ENCODE measurements around the gene IL23A.
"Not testable (repeated sequence)": the region's sequence is repeated elsewhere in the genome, so short reads cannot be mapped to it uniquely, and the experiment has no call there.

IL23A gene

DNA sequence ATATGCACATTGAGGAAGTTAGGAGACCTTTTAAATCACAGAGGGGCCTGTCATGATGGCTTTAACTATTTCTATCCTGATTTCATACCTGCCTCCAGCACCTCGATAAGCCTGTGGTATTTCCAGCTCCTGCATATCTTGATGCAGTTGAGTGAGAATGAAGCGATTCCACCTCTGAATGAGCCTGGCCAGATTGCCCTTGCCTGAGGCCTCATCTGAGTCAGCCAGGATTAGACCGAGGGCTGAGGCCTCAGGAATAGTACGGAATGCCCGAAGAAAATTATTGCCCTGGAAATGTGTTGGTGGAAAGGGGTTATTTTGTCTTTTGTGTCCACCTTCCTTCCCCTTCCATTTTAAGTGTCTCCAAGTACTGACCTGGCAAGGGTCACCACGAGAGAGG, 14.5 kb upstream of the IL23A start:
- DNase-seq (ENCODE audit: extremely low read depth in 1 of 2, low read depth in 1 of 2), result no peak

DNA sequence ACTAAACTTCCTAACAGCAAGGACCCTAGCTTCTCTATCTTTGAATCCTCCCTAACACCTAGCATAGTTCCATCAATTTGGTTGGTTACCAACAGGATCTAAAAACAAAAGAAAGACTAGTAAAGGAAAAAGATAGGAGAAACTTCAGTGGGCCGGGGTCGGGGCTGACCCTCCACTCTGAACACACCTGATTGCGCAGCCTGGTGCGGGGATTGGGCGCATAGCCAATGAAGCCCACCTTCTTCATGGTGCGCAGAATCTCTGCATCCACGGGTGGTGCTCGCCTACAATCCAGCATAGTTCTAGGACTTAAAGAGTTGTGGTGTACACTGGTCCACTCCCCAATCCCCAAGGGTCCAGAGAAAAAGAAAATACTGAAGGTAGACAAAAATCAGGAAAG, 12.6 kb upstream of the IL23A start:
- DNase-seq (ENCODE audit: extremely low read depth in 1 of 2, low read depth in 1 of 2), result no peak

DNA sequence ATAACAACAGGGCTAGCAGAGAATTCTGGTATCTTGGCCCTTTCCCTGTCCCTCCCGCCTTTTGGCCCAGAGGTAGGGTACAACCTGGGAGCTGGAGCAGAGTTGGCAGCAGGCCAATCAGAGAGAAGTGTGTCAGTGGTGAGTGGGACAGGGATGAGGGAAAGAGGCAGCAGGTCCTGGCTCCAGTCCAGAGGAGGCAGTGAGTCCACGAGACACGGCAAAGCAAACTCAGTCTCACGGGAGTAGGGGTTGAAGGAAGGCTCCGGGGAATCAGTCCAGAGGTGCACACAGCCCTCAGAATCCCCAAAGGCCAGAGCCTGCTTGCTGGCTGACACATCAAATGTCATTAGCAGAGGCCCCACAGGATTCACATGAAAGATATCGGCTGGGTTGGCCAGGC, 12.2 kb upstream of the IL23A start:
- no peak for DNase-seq (ENCODE audit: extremely low read depth in 1 of 2, low read depth in 1 of 2)

DNA sequence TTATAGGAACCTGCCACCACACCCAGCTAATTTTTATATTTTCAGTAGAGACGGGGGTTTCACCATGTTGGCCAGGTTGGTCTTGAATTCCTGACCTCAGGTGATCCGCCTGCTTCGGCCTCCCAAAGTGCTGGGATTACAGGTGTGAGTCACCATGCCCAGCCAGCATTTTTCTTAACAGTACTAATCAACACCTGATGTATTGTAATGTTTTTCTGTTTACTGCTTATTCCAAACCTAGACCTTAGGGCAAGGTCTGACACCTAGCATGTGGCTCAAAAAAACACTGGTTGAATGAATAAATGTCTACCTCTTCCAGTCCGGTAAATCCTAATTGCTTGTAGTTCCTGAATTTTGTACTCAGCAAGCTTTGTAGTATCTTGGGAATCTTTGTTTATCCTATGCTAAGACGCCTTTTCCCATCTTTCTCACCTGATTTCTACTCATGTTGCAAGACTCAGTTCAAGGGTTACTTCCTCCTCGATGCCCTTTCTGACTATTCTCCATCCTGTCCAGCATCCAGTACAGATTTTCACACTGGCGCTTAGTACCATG, 7.7 kb upstream of the IL23A start:
- DNase-seq (ENCODE audit: extremely low read depth in 1 of 2, low read depth in 1 of 2), result no peak

DNA sequence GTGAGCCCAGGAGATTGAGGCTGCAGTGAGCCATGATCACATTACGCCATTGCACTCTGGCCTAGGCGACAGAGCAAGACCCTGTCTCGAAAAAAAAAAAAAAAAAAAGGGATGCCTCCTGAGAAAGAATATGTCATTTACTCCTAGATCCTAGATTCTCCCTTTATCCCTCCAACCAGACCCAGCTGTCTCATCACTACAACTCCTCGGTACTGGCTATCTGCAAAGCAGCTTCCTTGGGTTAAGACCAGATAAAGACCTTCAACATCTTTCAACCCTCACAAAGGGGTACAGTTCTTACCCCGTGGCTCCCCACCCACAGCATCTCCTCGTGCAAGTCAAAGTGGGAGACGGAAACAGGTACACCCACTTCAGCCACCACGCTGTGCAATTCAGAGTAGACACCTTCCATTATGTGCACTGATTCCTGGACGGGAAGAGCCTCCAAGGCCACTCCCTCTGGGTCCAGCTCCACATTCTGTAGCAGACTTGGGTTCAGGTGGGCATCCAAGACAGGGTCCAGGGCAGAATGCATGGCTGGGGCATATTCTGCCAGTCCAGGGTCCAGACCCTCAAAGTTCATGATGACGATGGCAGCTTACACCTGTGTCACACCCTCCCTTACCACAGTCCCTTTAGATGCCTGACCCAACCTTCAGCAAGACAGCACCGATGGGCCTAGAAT, 6.0 kb upstream of the IL23A start:
- DNase-seq (ENCODE audit: extremely low read depth in 1 of 2, low read depth in 1 of 2), result no peak

DNA sequence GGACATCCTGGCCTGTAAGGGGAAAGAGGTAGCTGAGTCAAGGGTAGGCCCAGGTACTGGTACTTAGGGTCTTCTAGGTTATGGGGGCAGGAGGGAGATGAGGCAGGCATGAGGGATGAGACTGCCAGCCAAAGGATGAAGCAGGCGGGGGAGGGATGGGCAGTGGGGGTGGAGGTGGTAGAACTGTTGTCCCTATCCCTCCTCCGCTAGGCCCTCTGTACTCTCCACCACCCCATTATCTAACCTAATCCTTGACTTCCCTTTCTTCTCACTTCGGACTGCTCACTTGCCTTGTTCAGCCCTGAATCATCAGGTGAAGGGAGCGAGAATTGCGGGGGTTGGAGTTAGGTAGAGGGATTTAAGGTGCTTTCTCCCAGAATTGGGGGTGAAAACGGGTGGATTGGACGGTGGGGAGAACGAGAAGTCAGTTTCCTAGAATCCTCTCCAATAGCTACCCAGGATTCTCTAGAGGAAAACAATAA, 5.4 kb upstream of the IL23A start:
- no peak for DNase-seq (ENCODE audit: extremely low read depth in 1 of 2, low read depth in 1 of 2)

DNA sequence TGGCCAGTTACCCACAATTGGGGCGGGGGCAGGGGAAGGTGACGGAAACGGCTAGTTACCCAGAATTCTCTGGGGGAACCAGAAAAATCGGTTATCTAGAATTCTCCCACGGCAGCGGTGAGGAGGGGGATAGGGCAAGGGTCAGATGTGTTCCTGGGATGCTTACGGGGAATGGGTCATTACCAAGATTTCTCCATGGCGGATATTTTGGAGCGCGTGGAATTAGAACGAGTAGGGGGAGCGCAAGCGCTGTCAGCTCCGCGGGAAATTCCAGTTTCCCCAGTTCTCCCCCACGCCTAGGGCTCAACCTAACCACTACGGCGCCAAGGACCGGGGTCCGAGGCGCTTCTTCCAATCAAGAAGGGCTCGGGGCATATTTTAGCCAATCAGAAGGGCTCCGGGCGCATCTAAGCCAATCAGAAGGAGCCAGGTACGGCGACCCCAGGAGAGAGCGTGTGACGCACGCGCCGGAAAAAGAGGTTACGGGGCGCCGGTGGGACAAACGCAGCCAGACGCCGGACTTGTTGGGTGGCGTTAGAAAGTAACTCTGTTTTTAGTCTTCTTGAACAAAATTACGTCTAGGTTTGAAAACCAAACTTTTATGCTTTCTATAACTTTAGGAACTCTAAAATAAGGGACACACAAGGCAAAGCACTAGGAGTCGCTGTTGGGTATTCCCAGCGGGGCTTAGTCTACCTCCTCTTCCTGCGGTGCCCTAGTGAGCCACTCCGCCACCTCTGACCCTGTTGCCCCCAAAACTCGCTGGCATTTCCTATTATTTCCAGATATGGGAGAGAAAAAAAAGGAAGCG, 4.8 kb upstream of the IL23A start, which contains the start of gene PAN2:
Gene PAN2, minus strand, starts transcription at position 322 of the 811 bp plus-strand sequence. CDS start 906 bp downstream, outside the sequence.
- peak; percentile 85 to 86 for DNase-seq (ENCODE audit: extremely low read depth in 1 of 2, low read depth in 1 of 2)

DNA sequence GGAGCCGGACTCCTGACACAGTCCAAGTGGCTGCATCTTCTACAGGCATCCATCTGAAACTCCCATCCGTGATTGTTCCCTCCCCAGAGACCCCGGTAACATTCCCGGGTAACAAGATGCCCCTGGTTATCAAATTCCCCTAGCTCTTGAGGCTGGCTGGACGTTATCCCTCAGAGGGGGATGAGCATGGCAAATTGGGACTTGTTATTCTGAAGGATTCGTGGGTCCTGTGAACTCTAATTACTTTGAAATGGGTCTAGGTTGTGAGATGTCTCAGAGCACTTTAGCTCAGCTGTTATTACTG, 4.2 kb upstream of the IL23A start:
- no peak for DNase-seq (ENCODE audit: extremely low read depth in 1 of 2, low read depth in 1 of 2)

DNA sequence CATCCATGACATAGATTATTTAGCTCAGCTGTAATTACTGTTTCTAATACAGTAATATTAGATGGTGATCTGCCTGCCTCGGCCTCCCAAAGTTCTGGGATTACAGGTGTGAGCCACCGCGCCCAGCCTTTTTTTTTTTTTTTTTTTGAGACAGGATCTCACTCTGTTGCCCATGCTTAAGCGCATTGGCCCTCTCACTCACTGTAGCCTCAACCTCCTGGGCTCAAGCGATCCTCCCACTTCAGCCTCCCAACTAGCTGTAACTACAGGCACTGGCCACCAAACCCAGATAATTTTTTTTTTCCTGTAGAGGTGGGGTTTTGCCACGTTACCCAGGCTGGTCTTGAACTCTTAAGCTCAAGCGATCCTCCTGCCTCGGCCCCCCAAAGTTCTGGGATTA, 3.2 kb upstream of the IL23A start:
- DNase-seq (ENCODE audit: extremely low read depth in 1 of 2, low read depth in 1 of 2), result not testable (repeated sequence)

DNA sequence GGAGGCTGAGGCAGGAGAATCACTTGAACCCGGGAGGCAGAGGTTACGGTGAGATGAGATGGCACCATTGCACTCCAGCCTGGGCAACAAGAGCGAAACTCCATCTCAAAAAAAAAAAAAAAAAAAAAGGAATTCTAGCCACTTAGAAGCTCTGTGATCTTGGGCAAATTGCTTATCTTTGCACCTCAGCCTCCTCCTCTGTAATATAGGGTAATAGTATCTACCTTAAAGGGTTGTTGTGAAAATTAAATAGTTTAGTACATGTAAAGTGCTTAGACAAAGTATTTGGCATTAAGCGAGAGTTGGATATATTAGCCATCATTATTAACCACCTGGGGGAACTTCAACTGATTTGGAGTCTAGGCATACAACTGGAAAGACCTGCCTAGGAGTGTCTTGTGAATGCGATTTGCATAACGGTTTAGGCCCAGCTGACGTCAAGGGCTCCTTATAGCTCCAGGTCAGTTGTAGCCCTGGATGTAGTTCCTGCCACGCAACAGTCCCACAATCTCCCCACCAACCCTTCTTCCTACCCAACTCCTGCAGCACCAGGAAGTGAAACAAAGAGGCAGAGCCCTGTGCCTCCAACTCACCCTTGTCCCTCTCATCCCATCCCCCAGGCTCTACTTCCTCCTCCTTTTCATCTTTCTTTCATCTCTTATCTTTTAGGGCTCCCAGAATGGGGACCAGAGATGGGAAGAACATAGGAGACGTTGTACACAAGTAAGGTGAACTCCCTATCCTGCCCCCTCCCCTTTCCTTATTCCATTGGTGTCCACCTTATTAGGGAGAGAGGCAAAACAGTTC, 2.1 kb upstream of the IL23A start:
- no peak for DNase-seq (ENCODE audit: extremely low read depth in 1 of 2, low read depth in 1 of 2)

DNA sequence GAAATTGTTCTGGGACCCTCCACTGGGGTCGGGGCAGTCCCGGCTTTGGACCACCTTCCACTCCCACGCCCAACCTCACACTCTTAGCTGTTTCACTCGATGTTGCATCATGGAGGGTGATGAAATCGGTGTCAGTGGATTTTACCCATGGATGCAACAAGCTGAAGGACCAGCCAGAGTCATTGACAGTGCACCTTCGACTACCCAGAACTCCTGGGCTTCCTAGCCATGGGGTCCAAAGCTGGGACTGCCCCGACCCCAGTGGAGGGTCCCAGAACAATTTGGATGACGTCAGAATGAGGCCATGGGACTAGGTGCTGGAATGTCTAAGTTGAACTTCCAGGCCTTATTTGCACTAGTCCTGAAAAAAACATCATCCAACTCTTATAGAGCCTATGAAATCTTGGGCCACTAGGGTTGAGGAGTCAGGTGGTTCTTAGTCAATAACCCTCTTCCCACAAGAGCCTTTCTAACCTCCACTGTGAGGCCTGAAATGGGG, 882 bp upstream of the IL23A start:
- no peak for DNase-seq (ENCODE audit: extremely low read depth in 1 of 2, low read depth in 1 of 2)

DNA sequence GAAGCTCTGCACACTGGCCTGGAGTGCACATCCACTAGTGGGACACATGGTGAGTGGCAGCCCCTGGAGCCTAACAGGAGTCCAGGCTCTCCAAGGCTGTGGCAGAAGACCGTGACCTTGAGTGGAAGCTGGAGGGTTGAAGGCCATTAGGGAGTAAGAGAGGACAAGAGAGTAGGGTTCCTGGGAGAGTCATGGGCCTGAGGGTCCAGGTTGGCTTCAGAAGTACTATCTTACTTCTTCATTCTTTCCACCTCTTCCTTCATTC, 406 bp downstream of the IL23A start:
- no peak for DNase-seq (ENCODE audit: extremely low read depth in 1 of 2, low read depth in 1 of 2)

DNA sequence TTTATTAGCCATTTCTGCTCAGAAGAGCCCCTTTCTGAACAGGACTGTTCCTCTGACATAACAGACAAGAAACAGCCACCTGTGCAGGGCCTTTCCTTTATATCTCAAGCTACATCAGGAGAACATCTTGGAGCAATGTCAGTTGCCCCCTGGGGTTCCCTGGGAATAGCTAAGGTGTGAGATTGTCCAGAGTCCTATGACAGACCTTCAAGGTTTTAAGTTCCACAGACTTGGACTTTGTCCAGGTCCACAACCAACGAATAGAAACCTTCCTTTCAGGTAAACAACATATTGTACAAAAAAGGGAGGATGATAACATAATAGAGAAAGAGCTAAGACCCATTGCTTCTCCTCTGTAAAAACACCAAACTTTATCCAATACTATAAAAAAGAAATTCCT, 2.9 kb downstream of the IL23A start:
- DNase-seq (ENCODE audit: extremely low read depth in 1 of 2, low read depth in 1 of 2), result no peak

DNA sequence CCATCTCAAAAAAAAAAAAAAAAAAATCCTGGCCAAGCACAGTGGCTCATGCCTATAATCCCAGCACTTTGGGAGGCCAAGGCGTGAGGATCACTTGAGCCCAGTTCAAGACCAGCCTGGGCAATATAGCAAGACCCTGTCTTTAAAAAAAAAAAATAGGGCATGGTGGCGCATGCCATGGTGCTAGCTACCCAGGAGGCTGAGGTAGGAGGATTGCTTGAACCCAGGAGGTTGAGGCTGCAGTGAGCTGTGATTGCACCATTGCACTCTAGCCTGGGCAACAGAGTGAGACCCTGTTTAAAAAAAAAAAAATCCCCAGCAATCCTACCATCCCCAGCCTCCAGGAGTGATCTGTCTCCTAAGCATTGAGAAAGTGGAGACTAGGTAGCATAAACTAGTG, 3.6 kb downstream of the IL23A start:
- not testable (repeated sequence) for DNase-seq (ENCODE audit: extremely low read depth in 1 of 2, low read depth in 1 of 2)

DNA sequence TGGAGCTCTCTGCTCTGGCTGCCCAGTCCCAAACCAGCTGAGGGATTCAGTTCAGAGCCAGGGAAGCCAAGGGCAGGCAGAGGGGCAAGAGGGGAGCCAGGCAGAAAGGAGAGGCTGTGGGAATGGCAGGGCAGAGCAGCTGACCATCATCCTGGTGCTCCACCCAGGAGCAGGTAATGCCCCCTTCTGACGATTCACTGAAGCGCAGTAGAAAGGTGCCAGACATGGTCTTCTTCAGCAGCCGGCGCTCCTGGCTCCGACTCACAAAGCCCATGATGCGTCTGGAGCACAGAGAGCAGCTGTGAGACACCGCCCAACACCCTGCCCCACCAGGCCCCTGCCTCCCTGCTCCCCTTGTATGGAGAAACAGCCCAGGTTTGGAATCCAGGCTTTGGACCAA, 8.0 kb downstream of the IL23A start:
- DNase-seq (ENCODE audit: extremely low read depth in 1 of 2, low read depth in 1 of 2), result no peak

DNA sequence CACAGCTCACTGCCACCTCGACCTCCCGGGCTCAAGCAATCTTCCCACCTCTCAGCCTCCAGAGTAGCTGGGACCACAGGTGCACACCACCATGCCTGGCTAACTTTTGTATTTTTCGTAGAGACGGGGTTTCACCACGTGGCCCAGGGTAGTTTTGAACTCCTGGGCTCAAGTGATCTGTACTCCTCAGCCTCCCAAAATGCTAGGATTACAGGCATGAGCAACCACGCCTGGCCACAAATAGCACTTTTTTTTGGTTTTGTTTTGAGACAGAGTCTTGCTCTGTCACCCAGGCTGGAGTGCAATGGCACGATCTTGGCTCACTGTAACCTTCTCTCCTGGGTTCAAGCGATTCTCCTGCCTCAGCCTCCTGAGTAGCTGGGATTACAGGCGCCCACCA, 8.6 kb downstream of the IL23A start:
- DNase-seq (ENCODE audit: extremely low read depth in 1 of 2, low read depth in 1 of 2), result not testable (repeated sequence)

DNA sequence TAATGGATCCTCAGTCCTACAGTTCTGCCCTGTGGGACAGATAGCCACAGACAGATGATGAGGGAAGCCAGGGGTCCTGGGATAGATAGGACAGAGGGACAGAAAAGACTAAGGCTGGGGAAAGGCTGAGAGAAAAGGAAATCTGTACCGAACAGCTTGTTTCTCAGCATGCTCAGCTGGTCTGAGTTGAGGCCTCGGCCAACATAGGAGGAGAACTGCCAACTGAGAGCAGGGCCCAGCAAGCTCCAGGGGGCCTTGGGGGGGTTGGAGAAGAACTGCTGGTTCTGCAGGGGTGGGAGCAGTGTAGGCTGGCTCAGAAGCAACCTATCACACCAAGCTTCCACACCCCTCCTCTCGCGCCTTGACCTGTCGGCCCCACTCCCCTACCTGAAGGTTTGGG, 10.1 kb downstream of the IL23A start:
- no peak for DNase-seq (ENCODE audit: extremely low read depth in 1 of 2, low read depth in 1 of 2)

DNA sequence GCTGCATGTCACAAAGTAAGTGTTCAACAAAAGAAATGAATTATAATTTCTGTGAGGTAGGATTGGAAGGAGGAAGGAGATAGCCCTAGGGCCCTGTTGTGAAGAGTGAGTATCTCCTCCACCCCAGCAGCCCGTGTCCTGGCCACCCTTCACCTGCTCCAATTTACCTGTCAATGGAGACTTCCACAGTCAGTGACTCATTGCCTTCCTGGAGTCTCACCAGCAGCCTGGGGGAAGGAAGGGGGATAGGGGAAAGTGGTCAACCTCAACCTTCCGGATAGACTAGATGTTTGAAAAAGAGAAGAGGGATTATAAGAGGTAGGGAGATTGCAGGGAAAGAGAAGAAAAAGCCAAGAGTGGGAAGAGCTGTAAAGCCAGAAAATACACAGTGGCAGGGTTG, 12.0 kb downstream of the IL23A start:
- DNase-seq (ENCODE audit: extremely low read depth in 1 of 2, low read depth in 1 of 2), result no peak

DNA sequence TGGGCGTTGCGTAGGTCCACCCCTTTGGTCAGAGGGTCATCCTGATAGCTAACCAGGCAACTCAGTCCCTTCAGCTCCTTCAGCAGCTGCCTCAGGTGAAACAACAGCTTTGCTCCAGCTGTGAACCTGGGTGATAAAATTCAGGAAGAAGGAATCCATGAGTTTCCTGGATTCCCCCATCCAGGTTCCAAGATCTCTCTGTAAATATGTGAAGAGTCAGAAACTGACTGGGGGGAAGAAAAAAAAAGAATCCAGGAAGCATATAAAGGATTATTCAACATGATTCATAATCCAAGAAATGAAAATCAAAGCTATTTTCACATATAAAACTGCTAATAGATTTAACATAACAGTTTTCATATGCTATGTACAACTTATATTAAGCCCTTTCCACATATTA, 12.6 kb downstream of the IL23A start:
- no peak for DNase-seq (ENCODE audit: extremely low read depth in 1 of 2, low read depth in 1 of 2)

DNA sequence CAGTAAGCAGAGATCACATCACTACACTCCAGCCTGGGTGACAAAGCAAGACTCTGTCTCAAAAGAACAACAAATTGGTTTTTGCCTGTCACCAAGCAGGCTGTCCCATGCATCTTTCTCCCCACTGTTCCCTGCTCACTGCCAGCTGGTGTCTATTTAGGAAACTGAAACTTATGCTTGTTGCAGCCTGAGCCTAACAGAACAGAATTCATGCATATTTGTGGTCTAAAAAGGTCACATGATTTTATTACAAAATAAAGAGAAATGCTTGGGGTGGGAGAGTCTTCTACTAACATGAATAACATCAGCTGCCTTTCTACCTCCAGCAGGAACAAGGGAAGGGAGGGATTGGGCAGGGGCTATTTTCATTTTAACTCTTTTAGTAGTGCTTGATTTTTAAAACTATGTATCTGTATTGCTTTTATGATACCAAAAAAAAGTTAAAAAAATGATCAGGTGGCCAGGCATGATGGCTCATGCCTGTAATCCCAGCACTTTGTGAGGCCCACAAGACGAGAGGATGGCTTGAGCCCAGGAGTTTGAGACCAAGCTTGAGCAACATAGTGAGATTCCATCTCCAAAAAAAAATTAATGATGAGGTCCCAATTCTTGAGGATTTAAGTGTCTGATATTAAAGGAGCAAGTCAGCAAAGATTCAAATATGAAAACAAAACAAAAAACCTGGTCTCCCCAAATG, 20.3 kb downstream of the IL23A start:
- no peak for DNase-seq (ENCODE audit: extremely low read depth in 1 of 2, low read depth in 1 of 2)

Data from activated CD8-positive, alpha-beta memory T cell treated with anti-CD3 and anti-CD28 coated beads for 1 hour (primary cell).